Heart left ventricle (tissue), 13 donors: Measurements from ENCODE around the gene MLLT3.

ENCODE experiments used
- POLR2A ChIP-seq, 2 donors: fragments of 450-650 bp; IDR thresholded peaks; one replicate each; pipeline ENCODE4 v1.6.1; 2017; ENCODE audit warnings: antibody characterized with exemption in 2 of 2, mild to moderate bottlenecking in 2 of 2, moderate library complexity in 2 of 2
- TF ChIP-seq, protein P1 (sequence below), 12 donors: fragments of 200-600 bp; sonication (generic) in 4 of 12; IDR thresholded peaks; one replicate each; pipeline versions ENCODE4 v1.5.0 to v1.8.0; 2018 to 2022; ENCODE audit warnings: antibody characterized with exemption in 12 of 12, mild to moderate bottlenecking in 5 of 12
- donor health status: ischemic (EF 13 %, LVEDD 7.1; RV severe dilation, severe dysfunction).
- donor health status: DM: no; HTN: yes; CAD: no.
- donor health status: DM: no; HTN: no; CAD: no.
- donor health status: ischemic (EF 25% LVEDD 6.9; RV normal size, moderate dysfunction).
- donor health status: ischemic (EF 25% LVEDD 5.7; RV mildly dilated, moderate dysfunction).
- donor health status: ischemic (EF 35%, LVEDD 5.7; RV mildly dilated, moderate dysfunction).
- donor health status: nonischemic (EF 11% LVEDD 7.7; RV severe dilation, severe dysfunction).
- donor health status: DM: yes; HTN: yes; CAD: no.
- donor health status: PGD.
- donor health status: ischemic (EF 29% LVEDD 5.4; RV normal size, mild dysfunction).
- donor health status: nonischemic (EF 23%, LVEDD 6.1; RV moderate dilation, normal function).

DNA sequence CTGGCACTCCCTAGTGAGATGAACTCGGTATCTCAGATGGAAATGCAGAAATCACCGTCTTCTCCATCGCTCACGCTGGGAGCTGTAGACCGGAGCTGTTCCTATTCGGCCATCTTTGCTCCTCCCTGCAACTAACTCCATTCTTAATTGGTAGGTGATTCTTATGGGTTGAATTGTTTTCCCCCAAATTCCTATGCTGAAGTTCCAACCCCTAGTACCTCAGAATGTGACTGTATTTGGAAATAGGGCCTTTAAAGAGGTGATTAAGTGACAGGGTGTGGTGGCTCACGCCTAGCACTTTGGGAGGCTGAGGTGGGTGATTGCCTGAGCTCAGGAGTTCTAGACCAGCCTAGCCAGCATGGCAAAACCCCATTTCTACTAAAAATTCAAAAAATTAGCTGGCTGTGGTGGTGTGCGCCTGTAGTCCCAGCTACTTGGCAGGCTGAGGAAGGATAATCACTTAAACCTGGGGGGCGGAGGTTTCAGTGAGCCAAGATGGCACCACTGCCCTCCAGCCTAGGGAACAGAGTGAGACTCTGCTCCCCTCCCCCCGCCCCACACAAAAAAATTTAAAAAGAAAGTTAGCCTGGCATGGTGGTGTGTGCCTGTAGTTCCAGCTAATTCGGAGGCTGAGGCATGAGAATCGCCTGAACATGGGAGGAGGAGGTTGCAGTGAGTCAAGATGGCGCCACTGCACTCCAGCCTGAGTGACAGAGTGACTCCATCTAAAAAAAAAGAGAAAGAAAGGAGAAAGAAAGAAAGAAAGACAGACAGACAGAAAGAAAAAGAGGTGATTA is 36.6 kb upstream of the MLLT3 start:
- TF ChIP-seq, protein P1, sequence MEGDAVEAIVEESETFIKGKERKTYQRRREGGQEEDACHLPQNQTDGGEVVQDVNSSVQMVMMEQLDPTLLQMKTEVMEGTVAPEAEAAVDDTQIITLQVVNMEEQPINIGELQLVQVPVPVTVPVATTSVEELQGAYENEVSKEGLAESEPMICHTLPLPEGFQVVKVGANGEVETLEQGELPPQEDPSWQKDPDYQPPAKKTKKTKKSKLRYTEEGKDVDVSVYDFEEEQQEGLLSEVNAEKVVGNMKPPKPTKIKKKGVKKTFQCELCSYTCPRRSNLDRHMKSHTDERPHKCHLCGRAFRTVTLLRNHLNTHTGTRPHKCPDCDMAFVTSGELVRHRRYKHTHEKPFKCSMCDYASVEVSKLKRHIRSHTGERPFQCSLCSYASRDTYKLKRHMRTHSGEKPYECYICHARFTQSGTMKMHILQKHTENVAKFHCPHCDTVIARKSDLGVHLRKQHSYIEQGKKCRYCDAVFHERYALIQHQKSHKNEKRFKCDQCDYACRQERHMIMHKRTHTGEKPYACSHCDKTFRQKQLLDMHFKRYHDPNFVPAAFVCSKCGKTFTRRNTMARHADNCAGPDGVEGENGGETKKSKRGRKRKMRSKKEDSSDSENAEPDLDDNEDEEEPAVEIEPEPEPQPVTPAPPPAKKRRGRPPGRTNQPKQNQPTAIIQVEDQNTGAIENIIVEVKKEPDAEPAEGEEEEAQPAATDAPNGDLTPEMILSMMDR (IDR thresholded peaks at IDR 0.05): no peak
- no peak for TF ChIP-seq POLR2A (IDR thresholded peaks at IDR 0.05)
